T-helper 2 cell treated with Interferon-gamma antibody and Interleukin-4, amounts not matched to agents 5 μg/mL and 100 μg/mL, for 36 hours (primary cell): ENCODE measurements around the gene WSCD2.

Source experiments
- DNase-seq: peaks from one replicate; pipeline ENCODE4 v3.0.0; 2021; ENCODE audit warnings: low spot score
- H3K27ac Mint-ChIP-seq: one replicate; pipeline ENCODE4 v1.8.0; 2021; ENCODE audit warnings: mild to moderate bottlenecking, mixed read lengths
- H3K27me3 Mint-ChIP-seq: one replicate; pipeline ENCODE4 v1.8.0; 2021; ENCODE audit warnings: low read depth, mixed read lengths
- H3K36me3 Mint-ChIP-seq: one replicate; pipeline ENCODE4 v1.8.0; 2021; ENCODE audit warnings: low read depth, mixed read lengths
- H3K4me1 Mint-ChIP-seq: one replicate; pipeline ENCODE4 v1.8.0; 2021; ENCODE audit warnings: low read depth, mixed read lengths
- H3K4me3 Mint-ChIP-seq: one replicate; pipeline ENCODE4 v1.8.0; 2022; ENCODE audit warnings: mild to moderate bottlenecking, moderate library complexity, mixed read lengths
- H3K9me3 Mint-ChIP-seq: one replicate; pipeline ENCODE4 v1.8.0; 2021; ENCODE audit warnings: mixed read lengths

WSCD2 gene

GRCh38 chr12:108129017-108129812 is at the start of gene WSCD2:
Gene WSCD2, plus strand, starts transcription at chr12:108129288. Its CDS starts 66,545 bp downstream, at chr12:108195833.
- peak; percentile 5 for DNase-seq
- Mint-ChIP-seq H3K4me1 (no peaks in the 10 kb centered on the region), H3K4me3 (peak within 1 kb of the TSS; percentile 12), H3K27ac (no peak within 1 kb of the TSS), H3K27me3 (peaks cover 59% of the 10 kb centered on the region), H3K9me3 (no peaks in the 10 kb centered on the region), H3K36me3 (no peaks in the 10 kb centered on the region)

GRCh38 chr12:108079721-108080120 is 49.4 kb upstream of the WSCD2 start:
- no peaks in the 10 kb centered on the region for H3K36me3 Mint-ChIP-seq
- no peaks in the 10 kb centered on the region for H3K4me1 Mint-ChIP-seq
- H3K27ac Mint-ChIP-seq, result no peak overlapping the region
- DNase-seq, result no peak
- no peaks in the 10 kb centered on the region for H3K9me3 Mint-ChIP-seq
- no peak overlapping the region for H3K4me3 Mint-ChIP-seq
- H3K27me3 Mint-ChIP-seq, result no peaks in the 10 kb centered on the region

GRCh38 chr12:108080363-108080762 is 48.7 kb upstream of the WSCD2 start:
- no peak overlapping the region for H3K4me3 Mint-ChIP-seq
- H3K27me3 Mint-ChIP-seq, result no peaks in the 10 kb centered on the region
- no peaks in the 10 kb centered on the region for H3K9me3 Mint-ChIP-seq

GRCh38 chr12:108082485-108082884 is 46.6 kb upstream of the WSCD2 start:
- Mint-ChIP-seq H3K4me3 (no peak overlapping the region), H3K9me3 (no peaks in the 10 kb centered on the region), H3K4me1 (no peaks in the 10 kb centered on the region)

More at GRCh38 chr12:108080363-108080762, 48.7 kb upstream of the WSCD2 start:
- Mint-ChIP-seq H3K36me3 (no peaks in the 10 kb centered on the region), H3K27ac (no peak overlapping the region), H3K4me1 (no peaks in the 10 kb centered on the region)
- no peak for DNase-seq

GRCh38 chr12:108087900-108088299 is 41.2 kb upstream of the WSCD2 start:
- H3K4me1 Mint-ChIP-seq, result no peaks in the 10 kb centered on the region
- H3K27me3 Mint-ChIP-seq, result peaks cover 3% of the 10 kb centered on the region
- no peaks in the 10 kb centered on the region for H3K36me3 Mint-ChIP-seq
- no peak overlapping the region for H3K4me3 Mint-ChIP-seq
- H3K27ac Mint-ChIP-seq, result no peak overlapping the region
- no peak for DNase-seq
- H3K9me3 Mint-ChIP-seq, result no peaks in the 10 kb centered on the region

More at GRCh38 chr12:108082485-108082884, 46.6 kb upstream of the WSCD2 start:
- no peak for DNase-seq
- Mint-ChIP-seq H3K27ac (no peak overlapping the region), H3K36me3 (no peaks in the 10 kb centered on the region), H3K27me3 (no peaks in the 10 kb centered on the region)

- Mint-ChIP-seq H3K4me1 (no peaks in the 10 kb centered on the region), H3K27ac (no peak overlapping the region), H3K27me3 (peaks cover 3% of the 10 kb centered on the region), H3K36me3 (no peaks in the 10 kb centered on the region), H3K9me3 (no peaks in the 10 kb centered on the region), H3K4me3 (no peak overlapping the region)
- no peak for DNase-seq
These were observed 38.8 kb upstream of the WSCD2 start for GRCh38 chr12:108090107-108090899.

- no peaks in the 10 kb centered on the region for H3K4me1 Mint-ChIP-seq
- DNase-seq, result no peak
- no peak overlapping the region for H3K27ac Mint-ChIP-seq
- no peak overlapping the region for H3K4me3 Mint-ChIP-seq
- H3K36me3 Mint-ChIP-seq, result no peaks in the 10 kb centered on the region
- no peaks in the 10 kb centered on the region for H3K9me3 Mint-ChIP-seq
- H3K27me3 Mint-ChIP-seq, result peaks cover 3% of the 10 kb centered on the region
These were observed 38.0 kb upstream of the WSCD2 start for GRCh38 chr12:108090932-108091678.

GRCh38 chr12:108091679-108092051 is 37.4 kb upstream of the WSCD2 start:
- no peak overlapping the region for H3K27ac Mint-ChIP-seq
- no peak overlapping the region for H3K4me3 Mint-ChIP-seq
- H3K4me1 Mint-ChIP-seq, result no peaks in the 10 kb centered on the region
- peaks cover 3% of the 10 kb centered on the region for H3K27me3 Mint-ChIP-seq
- H3K36me3 Mint-ChIP-seq, result no peaks in the 10 kb centered on the region
- no peak for DNase-seq
- H3K9me3 Mint-ChIP-seq, result no peaks in the 10 kb centered on the region

- peaks cover 3% of the 10 kb centered on the region for H3K27me3 Mint-ChIP-seq
- no peak overlapping the region for H3K4me3 Mint-ChIP-seq
- H3K4me1 Mint-ChIP-seq, result no peaks in the 10 kb centered on the region
- H3K36me3 Mint-ChIP-seq, result no peaks in the 10 kb centered on the region
- no peak overlapping the region for H3K27ac Mint-ChIP-seq
- no peak for DNase-seq
- H3K9me3 Mint-ChIP-seq, result no peaks in the 10 kb centered on the region
These were observed 35.9 kb upstream of the WSCD2 start for GRCh38 chr12:108093209-108093608.

GRCh38 chr12:108094056-108094649 is 34.9 kb upstream of the WSCD2 start:
- Mint-ChIP-seq H3K27ac (no peak overlapping the region), H3K9me3 (no peaks in the 10 kb centered on the region), H3K4me1 (no peaks in the 10 kb centered on the region), H3K36me3 (no peaks in the 10 kb centered on the region), H3K27me3 (peaks cover 3% of the 10 kb centered on the region), H3K4me3 (no peak overlapping the region)
- DNase-seq, result no peak

- Mint-ChIP-seq H3K9me3 (no peaks in the 10 kb centered on the region), H3K36me3 (no peaks in the 10 kb centered on the region), H3K27me3 (no peaks in the 10 kb centered on the region), H3K4me3 (no peak overlapping the region), H3K4me1 (no peaks in the 10 kb centered on the region), H3K27ac (no peak overlapping the region)
- no peak for DNase-seq
These were observed 31.8 kb upstream of the WSCD2 start for GRCh38 chr12:108097160-108097911.

GRCh38 chr12:108098374-108098773 is 30.7 kb upstream of the WSCD2 start:
- no peak for DNase-seq
- no peak overlapping the region for H3K4me3 Mint-ChIP-seq
- no peaks in the 10 kb centered on the region for H3K27me3 Mint-ChIP-seq
- H3K36me3 Mint-ChIP-seq, result no peaks in the 10 kb centered on the region
- H3K4me1 Mint-ChIP-seq, result no peaks in the 10 kb centered on the region
- H3K9me3 Mint-ChIP-seq, result no peaks in the 10 kb centered on the region
- no peak overlapping the region for H3K27ac Mint-ChIP-seq

GRCh38 chr12:108099073-108099472 is 30.0 kb upstream of the WSCD2 start:
- H3K4me3 Mint-ChIP-seq, result no peak overlapping the region
- no peaks in the 10 kb centered on the region for H3K9me3 Mint-ChIP-seq
- no peak for DNase-seq
- H3K27me3 Mint-ChIP-seq, result no peaks in the 10 kb centered on the region
- H3K27ac Mint-ChIP-seq, result no peak overlapping the region
- no peaks in the 10 kb centered on the region for H3K4me1 Mint-ChIP-seq
- H3K36me3 Mint-ChIP-seq, result no peaks in the 10 kb centered on the region
